ENCODE data around the gene CPNE1.

The CPNE1 gene

DNA sequence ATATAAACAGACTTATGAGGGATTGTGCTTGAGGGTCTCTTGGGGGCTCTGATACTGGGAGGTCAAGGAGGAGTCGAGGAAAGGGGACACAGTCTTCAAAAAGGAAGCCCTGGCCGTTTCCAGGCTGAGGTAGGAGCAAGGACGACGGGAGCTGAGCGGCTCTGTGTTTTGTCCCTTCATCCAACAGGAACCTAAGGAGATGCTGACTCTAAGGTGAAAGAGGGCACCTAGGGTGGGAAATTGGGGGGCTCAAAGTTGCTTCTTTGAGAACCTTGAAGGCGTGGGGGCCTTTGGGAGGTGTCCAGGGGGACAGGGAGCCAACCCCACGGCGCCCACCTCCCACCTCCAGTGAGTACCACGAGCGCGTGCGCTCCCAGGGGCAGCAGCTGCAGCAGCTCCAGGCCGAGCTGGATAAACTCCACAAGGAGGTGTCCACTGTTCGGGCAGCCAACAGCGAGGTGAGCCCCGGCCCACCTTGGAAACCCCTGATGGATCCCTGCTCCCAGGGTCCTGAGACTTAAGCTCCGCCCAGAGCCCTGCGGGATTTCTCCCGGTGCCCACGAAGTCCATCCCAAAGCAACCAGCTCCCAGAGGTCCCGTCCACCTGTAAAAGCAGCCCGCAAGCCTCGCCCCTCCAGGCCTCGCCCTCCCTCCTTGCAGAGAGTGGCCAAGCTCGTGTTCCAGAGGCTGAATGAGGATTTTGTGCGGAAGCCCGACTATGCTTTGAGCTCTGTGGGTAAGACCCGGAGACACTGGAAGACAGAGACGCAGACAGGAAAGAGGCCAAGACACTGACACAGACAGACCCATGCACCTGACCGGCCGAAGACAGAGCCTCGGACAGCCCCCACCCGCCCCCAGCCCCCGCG is 46.2 kb downstream of the CPNE1 start:
- DNase-seq = peak; percentile 44

DNA sequence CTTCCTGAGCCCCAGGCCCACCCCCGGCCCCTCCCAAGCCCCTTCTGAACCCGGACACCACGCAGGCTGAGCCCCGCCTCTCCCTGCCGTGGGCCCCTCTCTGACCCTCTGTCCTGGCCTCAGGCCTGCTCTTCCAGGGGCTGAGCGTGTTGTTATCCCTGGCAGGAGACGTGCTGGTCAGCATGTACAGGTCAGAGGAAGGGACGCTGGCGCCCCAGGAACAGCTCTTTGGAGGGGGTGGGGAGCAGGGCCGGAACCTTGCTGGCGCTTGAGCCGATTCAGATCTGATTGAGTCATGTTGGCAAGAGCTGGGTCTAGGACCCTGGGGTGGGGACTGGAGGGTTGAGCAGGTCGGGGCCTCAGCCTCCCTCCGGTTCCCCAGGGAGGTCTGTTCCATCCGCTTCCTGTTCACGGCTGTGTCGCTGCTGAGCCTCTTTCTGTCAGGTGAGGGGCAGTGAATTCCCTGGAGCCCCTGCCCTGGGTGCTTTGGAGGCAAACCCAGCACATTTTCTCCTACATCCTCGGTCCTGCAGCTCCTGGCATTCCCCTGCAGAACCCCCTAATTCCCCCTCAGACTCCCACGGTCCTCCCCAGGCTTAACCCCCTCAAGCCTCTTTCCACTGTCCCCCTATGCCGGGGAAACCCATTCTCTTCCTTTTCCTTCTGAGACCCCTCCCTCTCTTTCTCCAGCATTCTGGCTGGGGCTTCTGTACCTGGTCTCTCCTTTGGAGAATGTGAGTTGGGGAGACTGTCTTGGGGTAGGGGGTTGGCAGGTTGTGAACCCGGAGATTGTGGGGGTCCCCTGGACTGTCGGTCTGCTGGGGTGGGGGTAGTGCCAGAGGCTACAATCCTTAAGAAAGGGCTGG is 47.1 kb downstream of the CPNE1 start:
- DNase-seq = peak; percentile 63

DNA sequence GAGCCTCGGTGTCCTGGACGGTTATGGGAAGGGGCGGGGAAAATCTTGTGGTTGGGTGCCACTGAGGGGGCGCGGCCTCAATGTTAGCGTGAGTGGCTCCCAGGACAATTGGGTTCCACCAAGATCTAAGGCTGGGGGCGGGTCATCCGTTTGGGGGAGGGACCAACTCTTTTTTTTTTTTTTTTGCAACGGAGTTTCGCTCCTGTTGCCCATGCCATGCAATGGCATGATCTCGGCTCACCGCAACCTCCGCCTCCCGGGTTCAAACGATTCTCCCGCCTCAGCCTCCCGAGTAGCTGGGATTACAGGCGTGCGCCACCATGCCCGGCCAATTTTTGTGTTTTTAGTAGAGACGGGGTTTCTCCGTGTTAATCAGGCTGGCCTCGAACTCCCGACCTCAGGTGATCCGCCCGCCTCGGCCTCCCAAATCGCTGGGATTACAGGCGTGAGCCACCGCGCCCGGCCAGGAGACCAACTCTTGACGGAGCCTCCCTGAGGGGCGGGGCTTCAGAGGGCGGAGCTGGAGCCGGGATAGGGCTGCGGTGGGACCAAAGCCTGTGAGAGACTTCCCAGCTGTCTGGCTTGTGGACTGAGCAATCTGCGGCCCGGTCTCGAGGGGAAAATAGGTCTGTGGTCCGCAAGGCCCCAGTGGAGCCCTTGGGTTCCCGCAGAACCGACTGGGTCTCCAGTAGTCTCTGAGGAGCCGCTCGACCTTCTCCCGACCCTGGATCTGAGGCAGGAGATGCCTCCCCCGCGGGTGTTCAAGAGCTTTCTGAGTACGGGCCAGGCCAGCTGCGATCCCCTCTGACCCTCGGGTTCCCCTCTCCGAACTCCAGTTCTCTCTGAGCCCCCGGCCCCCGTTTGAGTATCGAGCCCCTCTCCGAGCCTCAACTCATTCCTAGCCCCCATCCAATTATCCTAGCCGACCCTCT is 48.0 kb downstream of the CPNE1 start:
- DNase-seq = peak; percentile 68

DNA sequence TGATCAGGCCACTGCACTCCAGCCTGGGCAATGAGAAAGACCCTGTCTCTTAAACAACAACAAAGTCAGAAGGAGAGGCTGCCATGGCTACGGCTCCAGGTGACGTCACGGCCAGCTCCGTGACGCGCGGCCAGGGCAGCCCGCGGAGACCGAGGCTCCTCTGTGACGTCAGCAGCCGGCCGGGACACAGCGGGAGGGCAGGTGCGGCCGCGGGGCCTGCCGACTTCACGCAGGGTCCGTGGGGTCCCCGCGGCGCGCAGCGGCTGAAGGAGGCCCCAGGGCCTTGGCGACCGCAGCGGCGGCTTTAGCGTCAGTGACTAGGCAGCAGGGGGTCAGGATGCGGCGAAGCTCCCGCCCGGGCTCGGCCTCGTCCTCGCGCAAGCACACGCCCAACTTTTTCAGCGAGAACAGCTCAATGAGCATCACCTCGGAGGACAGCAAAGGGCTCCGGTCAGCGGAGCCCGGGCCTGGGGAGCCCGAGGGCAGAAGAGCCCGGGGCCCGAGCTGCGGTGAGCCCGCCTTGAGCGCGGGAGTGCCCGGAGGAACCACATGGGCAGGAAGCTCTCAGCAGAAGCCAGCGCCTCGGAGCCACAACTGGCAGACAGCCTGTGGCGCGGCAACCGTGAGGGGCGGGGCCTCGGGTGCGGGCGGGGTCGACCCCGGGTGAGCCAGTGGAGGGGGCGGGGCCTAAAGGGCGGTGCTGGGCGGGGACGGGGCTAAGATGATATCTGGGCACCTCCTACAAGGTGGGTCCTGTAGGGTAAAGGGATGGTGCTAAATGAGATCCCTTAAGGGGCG is 48.8 kb downstream of the CPNE1 start, which contains the start of gene SPAG4:
SPAG4 (plus strand) TSS at position 163 of the 798 bp plus-strand sequence; CDS start at position 338, 175 bp downstream.
- DNase-seq = peak; percentile 100

DNA sequence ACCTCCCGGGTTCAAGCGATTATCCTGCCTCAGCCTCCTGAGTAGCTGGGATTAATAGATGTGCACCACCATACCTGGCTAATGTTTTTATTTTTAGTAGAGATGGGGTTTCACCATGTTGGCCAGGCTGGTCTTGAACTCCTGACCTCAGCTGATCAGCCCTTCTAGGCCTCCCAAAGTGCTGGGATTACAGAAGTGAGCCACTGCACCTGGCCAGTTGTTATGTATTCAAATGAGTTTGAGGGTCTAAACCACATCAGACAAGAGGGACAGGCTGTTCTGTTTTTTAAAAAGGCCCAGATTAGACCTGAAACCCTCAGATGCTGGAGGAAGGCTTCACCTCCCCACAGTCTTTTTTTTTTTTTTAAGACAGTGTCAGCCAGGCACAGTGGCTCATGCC is 53.2 kb downstream of the CPNE1 start:
- DNase-seq = no peak

DNA sequence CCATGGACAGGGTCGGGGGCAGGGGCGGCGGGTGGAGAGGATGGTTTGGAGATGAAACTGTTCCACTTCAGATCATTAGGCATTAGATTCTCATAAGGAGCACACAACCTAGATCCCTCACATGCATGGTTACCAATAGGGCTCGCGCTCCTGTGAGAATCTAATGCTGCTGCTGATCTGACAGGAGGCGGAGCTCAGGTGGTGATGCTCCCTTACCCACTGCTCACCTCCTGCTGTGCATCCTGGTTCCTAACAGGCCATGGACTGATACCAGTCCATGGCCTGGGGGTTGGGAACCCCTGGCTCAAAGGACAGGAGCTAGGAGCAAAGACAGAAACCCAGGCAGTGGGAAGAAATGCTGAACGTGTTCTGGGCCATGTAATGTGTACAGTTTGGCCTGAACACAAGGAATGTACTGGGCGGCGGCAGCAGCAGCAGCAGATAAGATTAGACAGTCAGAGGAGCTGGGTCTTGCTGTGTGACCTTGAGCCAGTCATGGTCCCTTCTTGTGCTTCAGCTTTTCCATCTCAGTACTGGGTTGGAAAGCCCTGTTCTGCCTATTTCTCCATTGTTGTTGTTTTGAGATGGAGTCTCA is 53.8 kb downstream of the CPNE1 start:
- no peak for DNase-seq

DNA sequence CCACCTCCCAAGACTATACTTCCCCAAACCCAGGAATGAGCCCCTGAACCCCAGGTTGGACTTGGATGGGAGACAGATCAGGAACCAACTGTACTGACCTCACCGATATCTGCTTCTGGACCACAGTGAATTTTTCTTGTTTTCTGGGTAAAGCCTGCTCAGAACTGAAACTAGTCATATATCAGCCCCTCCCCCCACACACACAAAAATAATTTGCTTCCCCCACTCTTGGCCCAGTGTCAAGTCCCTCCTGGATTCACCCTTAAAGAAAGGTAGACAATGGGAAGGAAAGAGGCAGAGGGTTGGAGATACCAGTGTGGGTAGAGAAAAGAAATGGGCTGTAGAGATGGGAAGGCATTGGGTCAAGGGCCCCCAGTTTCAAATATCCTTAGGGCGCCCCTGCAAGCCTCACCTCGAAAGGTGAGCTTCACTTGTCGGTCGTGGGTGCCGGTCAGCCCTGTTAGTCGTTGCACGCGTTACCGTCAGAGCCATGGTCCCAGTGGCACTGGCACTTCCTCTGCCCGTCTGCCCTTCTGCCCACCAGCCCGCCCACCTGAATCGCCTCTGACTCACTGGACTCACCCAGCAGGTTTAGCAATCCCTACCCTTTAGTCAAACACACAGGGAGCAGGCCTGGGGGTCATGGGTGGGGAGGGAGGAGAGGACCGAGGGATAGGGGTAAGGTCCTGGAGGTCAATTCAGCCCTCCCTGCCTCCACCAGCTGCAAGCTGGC is 57.5 kb downstream of the CPNE1 start:
- DNase-seq = no peak

DNA sequence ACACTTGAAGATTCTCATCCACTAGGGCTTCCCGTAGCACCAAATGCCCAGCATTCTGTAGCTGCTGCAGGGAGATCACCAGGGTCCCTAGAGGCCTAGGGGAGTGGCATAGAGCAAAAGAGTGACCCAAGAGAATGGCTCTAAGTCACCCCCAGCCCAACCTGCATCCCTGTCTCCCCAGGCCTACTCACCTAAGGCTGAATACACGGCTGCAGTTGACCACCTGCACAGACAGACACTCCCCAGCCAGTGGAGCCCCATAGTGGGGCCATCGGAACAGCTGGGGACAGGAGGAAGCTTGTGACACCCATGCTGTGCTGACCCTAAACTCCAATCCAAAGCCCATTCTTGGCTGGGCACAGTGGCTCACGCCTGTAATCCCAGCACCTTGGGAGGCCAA is 58.6 kb downstream of the CPNE1 start:
- DNase-seq = no peak

DNA sequence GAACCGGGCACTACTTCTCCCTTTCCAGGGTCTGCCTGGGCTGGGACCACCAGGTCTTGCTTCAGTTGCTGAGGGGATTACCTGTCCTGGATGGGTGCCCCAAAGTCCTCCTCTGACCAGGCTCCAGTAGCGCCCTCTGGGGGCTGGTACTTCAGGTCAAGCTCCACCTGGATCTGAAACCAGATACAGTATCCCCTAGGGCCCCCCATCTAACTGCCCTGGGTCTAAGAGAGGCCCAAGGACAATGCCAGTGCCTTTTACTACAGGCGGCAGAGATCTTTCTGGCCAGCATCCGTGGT is 60.3 kb downstream of the CPNE1 start:
- peak; percentile 22 for DNase-seq

DNA sequence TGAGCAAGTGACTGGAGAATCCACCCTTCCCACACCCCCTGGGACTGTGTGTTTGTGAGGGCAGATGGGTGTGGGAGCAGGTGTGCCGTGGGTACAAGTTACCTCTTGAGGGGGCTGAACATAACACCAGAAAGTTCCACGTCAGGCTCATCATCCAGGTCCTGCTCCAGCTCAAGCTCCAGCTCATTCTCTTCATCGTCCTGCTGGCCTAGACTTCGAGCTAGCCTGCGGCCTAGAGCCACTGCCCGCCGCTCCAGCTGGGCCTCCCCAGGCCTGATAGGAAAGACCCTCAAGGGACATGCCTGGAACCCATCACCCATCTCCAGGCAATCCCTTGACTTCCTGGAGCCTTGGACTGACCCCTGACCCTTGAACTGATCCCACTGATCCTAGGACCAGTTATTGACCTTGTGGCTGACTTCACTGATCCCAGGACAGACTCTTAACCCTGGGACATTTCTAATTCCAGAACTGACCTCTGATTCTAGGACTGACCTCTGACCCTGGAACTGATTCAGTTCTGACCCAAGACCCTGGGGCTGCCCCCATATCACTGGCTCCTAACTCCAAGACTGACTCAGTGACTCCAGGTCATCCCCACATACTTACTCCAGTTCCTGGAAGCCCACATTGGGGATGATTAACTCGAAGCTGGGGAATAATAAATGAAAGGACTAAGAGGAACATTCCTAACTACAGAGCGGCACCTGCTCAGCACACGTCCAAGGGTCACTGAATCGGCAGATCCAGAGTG is 60.8 kb downstream of the CPNE1 start:
- DNase-seq = no peak

DNA sequence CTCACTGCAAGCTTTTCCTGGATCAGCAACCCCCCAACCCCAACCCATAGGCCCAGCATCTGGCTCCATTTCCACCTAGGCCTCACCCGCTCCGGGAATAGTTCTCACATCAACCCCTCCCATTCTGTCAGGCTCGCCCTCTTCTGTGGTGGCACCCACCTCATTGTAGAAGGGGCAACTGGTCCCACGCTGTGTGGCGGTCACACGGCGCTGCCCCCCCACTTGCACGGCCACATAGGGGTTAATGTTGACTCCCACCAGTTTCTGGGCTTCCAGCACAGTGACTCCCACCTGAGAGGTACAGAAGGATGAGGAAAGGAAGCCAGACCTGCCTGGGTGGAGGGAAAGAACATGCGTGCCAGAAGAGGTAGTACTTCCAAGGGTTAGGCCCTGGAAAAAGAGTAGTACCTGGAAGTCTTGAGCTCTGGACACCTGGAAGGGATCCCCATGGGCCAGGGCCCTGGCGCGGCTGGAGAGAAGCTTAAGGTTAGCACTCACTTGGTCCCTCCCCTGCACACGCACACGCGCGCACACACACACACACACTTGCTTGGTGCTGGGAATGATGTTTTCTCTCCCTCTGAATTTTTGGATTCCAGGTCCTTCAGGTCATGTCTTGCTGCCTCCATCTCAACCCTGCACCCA is 61.7 kb downstream of the CPNE1 start:
- no peak for DNase-seq

DNA sequence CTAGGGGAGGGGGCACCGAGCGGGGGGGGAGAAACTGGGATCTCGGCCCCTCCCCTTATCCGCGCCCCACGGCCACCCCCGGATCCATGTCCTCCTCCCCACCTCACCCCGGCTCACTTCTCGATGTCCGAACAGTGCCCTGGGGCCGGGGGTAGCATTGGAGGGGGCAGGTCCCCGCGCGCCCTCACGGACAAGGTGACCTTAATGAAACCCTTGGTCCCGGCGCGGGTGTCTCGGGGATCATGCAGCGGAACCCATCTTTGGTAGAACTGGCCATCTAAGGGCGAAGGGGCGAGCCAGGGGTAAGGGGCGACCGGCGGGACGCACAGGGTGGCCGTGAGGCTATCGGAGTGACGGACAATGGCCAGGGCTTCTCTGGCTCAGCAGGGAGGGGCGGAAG is 62.7 kb downstream of the CPNE1 start:
- DNase-seq = no peak

DNA sequence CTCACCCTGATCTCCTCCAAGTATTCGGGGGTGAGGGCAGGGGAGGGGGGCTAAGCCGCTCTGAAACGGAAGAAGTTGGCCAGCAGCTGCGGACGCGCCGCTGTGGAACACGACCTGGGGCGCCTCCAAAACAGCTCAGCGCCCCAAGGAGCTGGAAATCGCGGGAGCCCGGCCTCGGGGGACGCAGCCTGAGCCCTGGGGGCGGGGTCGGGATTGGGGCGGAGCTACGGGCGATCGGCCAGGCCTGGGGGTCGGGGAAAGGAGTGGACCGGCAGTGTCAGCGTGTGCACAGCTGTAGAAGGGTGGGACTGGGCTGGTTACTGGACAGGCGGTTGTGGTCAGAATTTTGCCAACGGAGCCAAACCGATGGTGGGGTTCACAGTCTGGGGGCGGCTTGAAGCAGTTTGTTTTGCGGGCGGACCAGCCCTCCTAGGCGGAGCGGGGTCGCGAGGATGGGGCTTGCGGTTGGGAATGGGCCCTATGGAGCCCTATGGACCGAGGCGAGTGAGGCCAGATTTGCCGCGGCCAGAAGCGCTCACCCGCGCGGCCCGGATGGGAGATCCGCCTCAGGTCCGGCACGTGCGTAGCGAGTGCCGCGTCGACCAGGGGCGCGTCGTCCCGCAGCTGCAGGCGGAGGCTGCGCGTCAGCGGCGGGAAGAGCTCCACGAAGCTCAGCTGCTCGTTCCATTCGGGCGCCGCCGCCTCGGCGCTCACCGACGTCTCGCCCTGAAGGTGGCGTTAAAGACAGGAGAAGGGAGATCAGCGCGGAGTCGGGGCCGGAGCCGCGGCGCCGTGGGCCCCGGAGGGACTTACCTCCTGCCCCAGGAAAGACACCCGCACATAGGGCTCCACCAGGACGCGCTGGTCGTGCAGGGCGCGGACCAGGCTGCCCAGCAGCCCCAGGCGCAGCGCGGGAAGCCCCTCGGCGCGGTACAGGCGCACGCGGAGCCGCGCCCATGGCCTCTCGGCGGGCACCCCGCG is 63.4 kb downstream of the CPNE1 start:
- DNase-seq = peak; percentile 85

DNA sequence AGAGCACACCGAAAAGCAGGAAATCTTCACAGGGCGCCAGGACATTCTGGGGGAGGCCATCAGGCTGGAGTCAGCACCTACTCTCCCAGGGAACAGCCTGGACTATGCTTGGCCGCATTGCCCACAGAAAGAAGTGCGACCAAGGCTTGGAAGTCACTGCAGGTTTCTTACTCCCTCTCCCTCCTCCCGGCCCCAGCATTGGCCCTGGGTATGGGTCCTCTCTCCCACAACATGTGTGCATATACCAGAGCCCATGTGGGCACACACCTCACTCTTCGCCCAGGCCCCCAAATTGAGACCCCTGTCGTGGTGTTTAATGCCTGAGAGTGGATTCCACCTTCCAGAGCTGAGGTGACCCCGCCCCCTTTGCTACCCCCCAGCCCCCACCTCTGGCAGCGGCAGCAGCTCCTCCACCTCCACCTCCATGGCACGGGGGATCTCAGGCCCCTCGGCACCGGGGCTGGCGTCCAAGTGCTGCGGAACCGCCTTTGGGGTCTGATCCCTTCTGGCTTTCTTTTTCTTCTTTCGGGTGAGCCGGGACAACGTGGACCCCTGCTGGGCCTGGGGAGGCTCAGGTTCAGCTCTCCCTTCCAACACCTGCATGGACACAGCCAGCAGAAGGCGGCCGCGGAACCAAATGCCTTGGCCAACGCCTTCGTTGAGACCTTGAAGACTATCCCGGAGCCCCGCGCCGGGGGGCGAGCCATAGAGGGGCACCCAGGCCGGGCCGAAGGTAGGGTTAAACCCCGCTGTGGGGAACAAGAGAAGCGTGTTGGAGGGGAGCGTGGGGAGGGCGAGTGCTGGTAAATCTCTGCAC is 64.3 kb downstream of the CPNE1 start:
- DNase-seq = no peak

DNA sequence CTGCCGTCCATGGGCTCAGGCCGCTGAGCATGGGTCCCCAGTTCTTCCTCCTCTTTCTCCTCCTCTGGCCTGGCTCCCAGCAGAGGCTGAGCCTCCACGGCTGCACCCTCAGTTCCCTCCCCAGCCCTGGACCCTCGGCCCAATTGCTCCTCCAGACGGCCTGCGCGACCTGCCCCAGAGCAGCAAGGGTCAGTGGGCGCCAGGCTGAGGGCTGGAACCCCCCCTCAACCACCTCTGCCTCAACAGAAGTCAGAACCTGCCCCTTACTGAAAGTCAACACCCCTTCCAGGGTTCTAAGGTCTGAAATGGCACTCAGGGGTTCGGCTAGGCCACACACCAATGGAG is 65.0 kb downstream of the CPNE1 start:
- DNase-seq = no peak

DNA sequence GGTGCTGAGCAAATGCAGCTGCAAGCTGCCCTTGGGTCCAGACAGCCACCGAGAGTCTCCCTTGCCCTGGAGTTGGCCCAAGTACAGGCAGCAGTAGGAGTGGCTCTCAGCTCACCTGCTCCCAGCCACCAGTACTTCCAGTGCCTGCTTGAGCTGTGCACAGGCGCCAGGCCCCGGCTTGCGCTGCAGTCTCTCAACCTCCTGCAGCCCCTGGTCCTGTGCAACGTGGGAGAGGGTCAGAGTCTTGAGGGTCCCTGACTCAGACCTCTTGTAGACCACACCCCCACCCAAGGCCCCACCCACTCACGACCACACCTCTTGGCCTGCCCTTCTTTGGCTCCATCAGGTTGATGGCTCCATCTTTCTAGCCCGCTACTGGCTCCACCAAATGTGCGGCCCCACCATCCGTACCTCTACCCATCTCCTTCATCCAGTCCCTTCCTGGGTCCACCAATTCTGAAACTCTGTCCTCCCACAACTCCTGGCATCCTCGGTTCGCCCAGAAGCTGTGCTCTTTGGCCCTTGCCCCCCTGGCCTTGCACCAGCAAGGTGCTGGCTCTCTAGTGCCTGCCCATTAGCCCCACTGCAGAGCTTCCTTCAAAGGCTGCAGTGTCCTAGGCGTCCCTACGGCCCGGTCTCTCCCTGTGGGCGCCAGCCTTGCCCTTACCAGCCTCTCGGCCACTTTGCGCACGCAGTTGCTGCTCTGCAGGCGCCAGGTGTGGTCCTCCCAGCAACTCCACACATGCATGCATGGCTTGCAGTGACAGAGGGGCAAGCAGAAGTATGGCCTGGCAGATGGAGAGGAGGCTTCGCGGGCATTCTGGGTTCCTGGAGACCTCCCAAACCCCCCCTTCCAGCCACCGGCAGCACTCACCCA is 65.6 kb downstream of the CPNE1 start:
- no peak for DNase-seq

DNA sequence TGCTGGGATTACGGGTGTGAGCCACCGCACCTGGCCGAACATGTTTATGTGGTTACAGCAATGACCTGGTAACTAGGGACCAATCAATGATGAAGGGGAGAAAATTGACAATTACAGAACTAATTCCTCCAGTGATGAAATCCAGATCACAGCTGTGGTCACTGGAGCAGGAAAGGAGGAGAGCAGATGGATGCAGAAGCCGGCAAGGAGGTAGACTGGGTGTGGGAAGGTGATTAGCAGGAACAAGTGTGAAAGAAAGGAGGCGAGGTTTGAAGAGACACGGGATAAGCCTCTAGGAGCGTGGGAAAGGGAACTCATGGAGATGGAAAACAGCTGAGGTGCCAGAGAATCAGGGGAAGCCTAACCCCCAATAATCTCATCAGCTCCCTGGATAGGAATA is 66.2 kb downstream of the CPNE1 start:
- DNase-seq = no peak

All from activated CD4-positive, alpha-beta T cell treated with anti-CD3 and anti-CD28 coated beads, Interleukin-2, Interleukin-6, amounts not matched to agents 100 ng/mL and 50 ng/mL, durations not matched to agents 16 hours and 8 hours (primary cell).